Bronchial epithelial cell (primary cell): ENCODE results near the gene MYO7A. TPM values are rescaled to one million over a fixed set of nuclear protein-coding genes. Genes with fewer than 3 reads are reported as not detected.
A peak's percentile ranks its signal among the peaks of the same experiment; 100 is the strongest.

Experiments
- DNase-seq: peaks from one replicate; pipeline ENCODE4 v3.0.0-alpha.2; 2010; ENCODE audit warnings: low read depth
- FAIRE-seq: peaks from 2 replicates; lab custom pipeline; 2011; peaks lifted over from hg19 to GRCh38; lab: Jason Lieb, UNC
- H3K27me3 ChIP-seq: 2 replicates; pipeline ENCODE4 v1.5.1; 2011; ENCODE audit warnings: low read length; ENCODE audit not compliant: control insufficient read depth, insufficient read depth
- H3K36me3 ChIP-seq: 2 replicates; pipeline ENCODE4 v1.5.1; 2011; ENCODE audit warnings: low read length; ENCODE audit not compliant: control insufficient read depth, insufficient read depth
- H3K4me3 ChIP-seq: 2 replicates; pipeline ENCODE4 v1.5.1; 2011; ENCODE audit warnings: mild to moderate bottlenecking, low read depth, low read length, control low read depth
- CTCF ChIP-seq: IDR thresholded peaks from 2 replicates; pipeline ENCODE4 v1.5.1; 2011; ENCODE audit warnings: mild to moderate bottlenecking, moderate library complexity, low read length, control low read depth, inconsistent platforms; ENCODE audit not compliant: insufficient read depth, severe bottlenecking
- total RNA-seq: library from RNA; depleted of rRNA; stranded (reverse); fragments of >200 nt; gene quantifications from 2 replicates; pipeline ENCODE4 v1.2.1, GENCODE V29; 2014

MYO7A gene
- total RNA-seq, 1 donor from 2014 or later, result under 0.01 TPM

GRCh38 chr11:77091146-77091940 lies 36.7 kb upstream of the MYO7A start:
- Histone ChIP-seq H3K36me3 (no peaks in the 10 kb centered on the region), H3K4me3 (no peak overlapping the region), H3K27me3 (no peaks in the 10 kb centered on the region)
- peak; percentile 95 for TF ChIP-seq CTCF
- peak; percentile 23 for FAIRE-seq
- peak; percentile 70 for DNase-seq

- no peak for FAIRE-seq
- no peak for DNase-seq
Measured at GRCh38 chr11:77092382-77092781, 35.7 kb upstream of the MYO7A start.

GRCh38 chr11:77093056-77093891 lies 34.8 kb upstream of the MYO7A start:
- Histone ChIP-seq H3K4me3 (no peak overlapping the region), H3K27me3 (no peaks in the 10 kb centered on the region), H3K36me3 (no peaks in the 10 kb centered on the region)
- no peak for FAIRE-seq
- no peak for DNase-seq
- TF ChIP-seq CTCF, result no peak

More at GRCh38 chr11:77092382-77092781, 35.7 kb upstream of the MYO7A start:
- no peaks in the 10 kb centered on the region for H3K27me3 ChIP-seq
- TF ChIP-seq CTCF, result no peak
- H3K4me3 ChIP-seq, result no peak overlapping the region
- no peaks in the 10 kb centered on the region for H3K36me3 ChIP-seq

- no peak overlapping the region for H3K4me3 ChIP-seq
- FAIRE-seq (no peak), DNase-seq (no peak)
- no peaks in the 10 kb centered on the region for H3K27me3 ChIP-seq
- TF ChIP-seq CTCF, result no peak
- no peaks in the 10 kb centered on the region for H3K36me3 ChIP-seq
Measured at GRCh38 chr11:77093987-77094840, 33.8 kb upstream of the MYO7A start.

- Histone ChIP-seq H3K4me3 (no peak overlapping the region), H3K27me3 (no peaks in the 10 kb centered on the region), H3K36me3 (no peaks in the 10 kb centered on the region)
- FAIRE-seq (no peak), DNase-seq (no peak)
- no peak for TF ChIP-seq CTCF
Measured at GRCh38 chr11:77094841-77095365, 33.1 kb upstream of the MYO7A start.
